ENCODE measurements around the gene COL18A1.

Gene COL18A1

DNA sequence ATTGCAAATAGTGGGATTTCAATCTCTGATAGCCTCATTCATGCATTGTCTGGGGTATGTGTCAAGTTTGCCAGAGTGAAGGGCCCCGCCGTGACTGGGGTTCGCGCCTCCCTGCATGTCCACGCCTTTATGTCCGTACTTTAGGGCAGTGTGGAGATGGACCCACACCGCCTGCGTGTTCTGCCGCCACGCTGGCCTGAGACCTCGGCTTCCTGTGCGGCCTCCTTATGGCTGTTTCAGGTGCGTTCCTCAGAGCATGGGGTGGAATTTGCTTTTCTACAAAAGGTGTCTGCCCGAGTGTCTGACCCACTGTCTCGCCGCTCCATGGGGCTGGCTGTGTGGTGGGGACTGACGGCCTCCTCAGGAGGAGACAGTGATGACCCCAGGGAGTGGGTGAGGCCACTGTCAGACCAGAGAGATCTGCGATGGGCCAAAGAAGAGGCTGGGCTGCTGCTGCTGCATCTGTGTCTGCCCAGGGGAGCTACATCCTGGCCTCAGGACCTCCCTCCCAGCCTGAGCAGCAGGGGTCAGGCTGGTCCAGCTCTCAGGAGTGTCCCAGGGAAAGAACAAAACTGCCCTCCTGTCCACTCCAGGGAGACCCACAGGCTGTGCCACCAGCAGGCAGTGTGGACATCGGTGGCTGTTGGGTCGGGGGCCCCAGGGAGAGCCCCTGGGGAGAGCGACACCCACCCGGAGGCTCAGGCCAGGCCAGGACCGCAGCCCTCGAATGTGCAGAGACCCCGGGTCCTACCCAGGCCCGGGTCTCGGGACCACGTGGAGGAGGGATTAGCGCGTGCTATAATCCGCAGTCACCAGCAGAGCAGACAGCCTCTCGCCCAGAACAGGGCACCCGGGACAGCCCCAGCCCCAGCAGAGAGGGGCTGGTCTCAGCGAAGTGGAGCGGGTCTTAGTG, 147.1 kb downstream of the COL18A1 start:
- 89% methylated on average over 35 of the region's 35 CpGs for WGBS
- Histone ChIP-seq H3K9me3 (ENCODE audit: insufficient read depth, low read depth, low read length) (no peaks in the 10 kb centered on the region), H3K4me3 (ENCODE audit: low read length) (no peak overlapping the region), H3K9ac (ENCODE audit: low read depth, low read length) (no peak overlapping the region), H3K27ac (ENCODE audit: low read depth, low read length) (no peak overlapping the region), H3K27me3 (ENCODE audit: insufficient read depth, low read length) (no peaks in the 10 kb centered on the region), H3K36me3 (ENCODE audit: insufficient read depth, low read length) (no peaks in the 10 kb centered on the region), H3K4me1 (ENCODE audit: insufficient read depth, low read length) (peaks cover 7% of the 10 kb centered on the region)

DNA sequence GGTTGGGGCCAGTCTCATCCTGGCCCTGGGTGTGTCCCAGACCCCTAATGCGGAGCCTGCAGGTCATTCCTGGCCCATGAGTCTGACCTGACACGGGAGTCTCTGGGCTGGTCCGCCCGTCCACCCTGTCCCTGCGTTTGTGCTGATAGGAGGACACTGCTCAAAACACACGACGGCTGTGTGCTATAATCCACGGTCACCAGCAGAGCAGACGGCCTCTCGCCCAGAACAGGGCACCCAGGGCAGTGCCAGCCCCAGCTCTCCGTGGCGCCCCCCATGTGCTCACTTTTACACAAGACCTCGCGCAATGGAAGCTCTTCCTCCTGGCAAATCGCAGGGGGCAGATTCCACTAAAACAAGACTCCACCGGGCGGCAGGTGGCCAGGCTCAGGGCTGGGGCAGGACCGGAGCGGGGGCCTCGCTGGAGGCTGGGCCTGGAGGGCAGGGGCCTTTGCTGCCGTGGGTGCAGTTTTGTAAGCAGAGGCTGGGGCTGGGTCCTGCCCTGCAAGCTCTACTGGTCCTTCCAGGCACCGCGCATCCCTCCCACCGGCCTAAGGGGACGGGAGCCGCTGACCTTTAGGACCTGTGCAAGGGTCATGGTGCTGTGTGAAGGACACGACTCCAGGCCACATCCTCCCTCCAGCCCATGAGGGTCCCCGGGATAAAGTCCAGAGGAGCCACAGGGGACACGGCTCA, 147.9 kb downstream of the COL18A1 start:
- no peak overlapping the region for H3K4me3 ChIP-seq (ENCODE audit: low read length)
- peaks cover 3% of the 10 kb centered on the region; the same call in 1 of the 2 replicates for H3K27me3 ChIP-seq (ENCODE audit: insufficient read depth, low read length)
- no peak overlapping the region for H3K27ac ChIP-seq (ENCODE audit: low read depth, low read length)
- H3K36me3 ChIP-seq (ENCODE audit: insufficient read depth, low read length), result no peaks in the 10 kb centered on the region
- H3K9ac ChIP-seq (ENCODE audit: low read depth, low read length), result no peak overlapping the region
- H3K9me3 ChIP-seq (ENCODE audit: insufficient read depth, low read depth, low read length), result no peaks in the 10 kb centered on the region
- WGBS, result 92% methylated on average over 29 of the region's 29 CpGs
- peaks cover 7% of the 10 kb centered on the region for H3K4me1 ChIP-seq (ENCODE audit: insufficient read depth, low read length)

DNA sequence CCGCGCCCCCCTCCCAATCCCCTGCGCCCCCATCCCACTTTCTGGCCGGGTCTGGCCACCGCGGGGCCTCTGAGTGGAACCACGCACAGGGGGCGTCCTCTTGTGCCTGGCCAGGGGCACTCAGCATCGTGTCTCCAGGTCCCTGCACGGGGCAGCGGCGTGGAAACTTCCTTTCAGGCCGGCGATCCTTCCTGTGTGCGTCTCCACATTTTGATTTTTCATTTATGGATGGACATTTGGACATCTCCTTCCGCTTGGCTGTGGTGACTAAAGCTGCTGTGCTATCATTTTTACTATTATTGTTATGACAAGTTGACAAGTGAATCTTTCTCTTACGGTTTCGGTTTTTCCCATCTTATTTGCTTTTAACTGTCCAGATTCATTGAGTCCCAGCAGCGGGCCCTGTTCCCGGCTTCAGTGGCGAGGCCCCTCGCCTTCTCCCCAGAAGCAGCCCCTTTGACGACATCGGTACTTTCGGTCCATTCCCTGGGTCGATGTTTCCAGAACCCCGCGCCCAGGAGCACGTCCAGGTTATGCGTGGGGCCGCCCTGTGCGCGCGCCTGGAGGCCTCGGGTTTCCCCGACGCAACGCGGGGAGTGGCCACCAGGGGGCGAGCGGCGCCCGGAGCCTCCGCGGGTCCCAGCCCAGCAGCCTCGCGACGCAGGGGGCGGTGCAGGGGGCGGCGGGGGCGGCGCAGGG, 149.7 kb downstream of the COL18A1 start:
- peak overlapping the region; percentile 39; the same call in 1 of the 2 replicates for H3K9ac ChIP-seq (ENCODE audit: low read depth, low read length)
- H3K4me3 ChIP-seq (ENCODE audit: low read length), result peak overlapping the region; percentile 53
- H3K9me3 ChIP-seq (ENCODE audit: insufficient read depth, low read depth, low read length), result no peaks in the 10 kb centered on the region
- H3K4me1 ChIP-seq (ENCODE audit: insufficient read depth, low read length), result peaks cover 7% of the 10 kb centered on the region
- H3K27ac ChIP-seq (ENCODE audit: low read depth, low read length), result no peak overlapping the region
- no peaks in the 10 kb centered on the region for H3K36me3 ChIP-seq (ENCODE audit: insufficient read depth, low read length)
- peaks cover 5% of the 10 kb centered on the region; the same call in 1 of the 2 replicates for H3K27me3 ChIP-seq (ENCODE audit: insufficient read depth, low read length)
- WGBS, result 5% methylated on average over 52 of the region's 53 CpGs

DNA sequence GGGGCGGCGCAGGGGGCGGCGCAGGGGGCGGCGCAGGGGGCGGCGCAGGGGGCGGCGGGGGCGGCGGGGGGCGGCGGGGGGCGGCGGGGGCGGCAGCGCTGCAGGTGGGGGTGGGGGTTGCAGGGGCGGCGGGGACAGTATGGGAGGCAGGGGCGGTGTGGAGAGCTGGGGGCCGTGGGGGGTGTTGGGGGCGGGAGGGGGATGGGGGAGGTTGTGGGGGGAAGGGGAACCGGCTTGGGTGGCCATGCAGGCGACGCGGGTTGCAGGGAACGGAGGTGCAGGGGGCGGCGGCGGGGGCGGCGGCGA, 150.2 kb downstream of the COL18A1 start:
- Histone ChIP-seq H3K9ac (ENCODE audit: low read depth, low read length) (no peak overlapping the region), H3K4me3 (ENCODE audit: low read length) (no peak overlapping the region), H3K27me3 (ENCODE audit: insufficient read depth, low read length) (peaks cover 5% of the 10 kb centered on the region; the same call in 1 of the 2 replicates), H3K27ac (ENCODE audit: low read depth, low read length) (no peak overlapping the region; the same call in 1 of the 2 replicates), H3K9me3 (ENCODE audit: insufficient read depth, low read depth, low read length) (no peaks in the 10 kb centered on the region), H3K36me3 (ENCODE audit: insufficient read depth, low read length) (no peaks in the 10 kb centered on the region), H3K4me1 (ENCODE audit: insufficient read depth, low read length) (peaks cover 7% of the 10 kb centered on the region)
- WGBS, result under 1% methylated on average over 11 of the region's 34 CpGs

DNA sequence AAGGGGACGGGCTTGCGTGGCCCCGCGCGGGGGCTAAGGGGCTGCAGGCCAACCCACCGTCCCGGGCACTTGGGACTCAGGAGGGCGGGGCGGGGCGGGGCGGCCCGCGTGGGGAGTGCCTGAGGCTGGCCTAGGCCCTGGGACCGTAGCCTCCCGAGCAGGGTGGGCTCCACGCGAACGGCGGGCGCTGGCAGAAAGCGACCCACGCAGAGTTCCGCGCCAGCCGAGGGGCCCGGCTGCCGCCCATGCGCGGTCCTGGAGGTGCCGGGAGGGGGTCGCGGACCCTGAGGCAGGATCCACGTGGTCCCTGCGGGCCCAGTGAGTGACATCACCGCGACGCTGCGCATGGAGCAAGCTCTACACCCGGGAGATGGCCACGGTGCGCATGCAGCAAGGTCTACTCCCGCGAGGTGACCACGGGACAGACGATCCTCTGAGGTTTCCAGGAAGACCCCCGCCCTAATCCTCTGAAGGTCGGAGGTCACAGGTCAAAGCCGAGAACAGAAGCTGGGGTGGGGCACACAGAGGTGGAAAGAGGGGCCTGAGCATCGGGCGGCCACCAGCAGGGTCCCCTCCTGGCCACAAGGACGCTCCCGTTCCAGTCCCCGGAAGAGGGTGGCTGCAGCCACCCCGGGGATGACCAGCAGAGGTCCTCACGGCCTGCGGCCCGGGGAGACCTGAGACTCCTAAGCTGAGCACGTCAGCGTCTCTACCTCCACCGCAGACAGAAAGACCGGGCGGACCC, 150.8 kb downstream of the COL18A1 start:
- peaks cover 7% of the 10 kb centered on the region for H3K4me1 ChIP-seq (ENCODE audit: insufficient read depth, low read length)
- peaks cover 5% of the 10 kb centered on the region; the same call in 1 of the 2 replicates for H3K27me3 ChIP-seq (ENCODE audit: insufficient read depth, low read length)
- H3K9me3 ChIP-seq (ENCODE audit: insufficient read depth, low read depth, low read length), result no peaks in the 10 kb centered on the region
- H3K9ac ChIP-seq (ENCODE audit: low read depth, low read length), result peak overlapping the region; percentile 51
- WGBS, result 2% methylated on average over 62 of the region's 62 CpGs
- H3K27ac ChIP-seq (ENCODE audit: low read depth, low read length), result peak overlapping the region; percentile 31; the same call in 1 of the 2 replicates
- peak overlapping the region; percentile 55 for H3K4me3 ChIP-seq (ENCODE audit: low read length)
- H3K36me3 ChIP-seq (ENCODE audit: insufficient read depth, low read length), result no peaks in the 10 kb centered on the region

DNA sequence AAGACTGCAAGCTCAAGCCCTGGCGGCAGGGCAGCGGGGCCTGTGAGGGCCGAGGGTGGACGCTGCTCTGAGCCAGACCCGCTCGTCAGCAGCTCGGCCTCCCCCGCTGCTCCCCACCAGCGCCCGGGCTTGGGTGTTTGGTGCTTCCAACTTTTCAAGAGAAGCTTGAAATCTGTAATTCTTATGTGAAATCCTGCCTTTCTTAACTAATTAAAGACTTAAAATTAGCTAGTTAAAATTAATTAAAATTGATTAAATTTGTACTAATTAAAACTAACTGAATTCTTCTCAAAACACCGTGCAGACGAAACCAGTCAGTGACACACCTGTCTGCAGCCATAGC, 151.3 kb downstream of the COL18A1 start:
- Histone ChIP-seq H3K27ac (ENCODE audit: low read depth, low read length) (no peak overlapping the region), H3K27me3 (ENCODE audit: insufficient read depth, low read length) (peaks cover 5% of the 10 kb centered on the region; the same call in 1 of the 2 replicates), H3K36me3 (ENCODE audit: insufficient read depth, low read length) (no peaks in the 10 kb centered on the region), H3K4me1 (ENCODE audit: insufficient read depth, low read length) (peaks cover 3% of the 10 kb centered on the region), H3K9me3 (ENCODE audit: insufficient read depth, low read depth, low read length) (no peaks in the 10 kb centered on the region), H3K4me3 (ENCODE audit: low read length) (no peak overlapping the region), H3K9ac (ENCODE audit: low read depth, low read length) (no peak overlapping the region)
- WGBS, result 24% methylated on average over 12 of the region's 12 CpGs

DNA sequence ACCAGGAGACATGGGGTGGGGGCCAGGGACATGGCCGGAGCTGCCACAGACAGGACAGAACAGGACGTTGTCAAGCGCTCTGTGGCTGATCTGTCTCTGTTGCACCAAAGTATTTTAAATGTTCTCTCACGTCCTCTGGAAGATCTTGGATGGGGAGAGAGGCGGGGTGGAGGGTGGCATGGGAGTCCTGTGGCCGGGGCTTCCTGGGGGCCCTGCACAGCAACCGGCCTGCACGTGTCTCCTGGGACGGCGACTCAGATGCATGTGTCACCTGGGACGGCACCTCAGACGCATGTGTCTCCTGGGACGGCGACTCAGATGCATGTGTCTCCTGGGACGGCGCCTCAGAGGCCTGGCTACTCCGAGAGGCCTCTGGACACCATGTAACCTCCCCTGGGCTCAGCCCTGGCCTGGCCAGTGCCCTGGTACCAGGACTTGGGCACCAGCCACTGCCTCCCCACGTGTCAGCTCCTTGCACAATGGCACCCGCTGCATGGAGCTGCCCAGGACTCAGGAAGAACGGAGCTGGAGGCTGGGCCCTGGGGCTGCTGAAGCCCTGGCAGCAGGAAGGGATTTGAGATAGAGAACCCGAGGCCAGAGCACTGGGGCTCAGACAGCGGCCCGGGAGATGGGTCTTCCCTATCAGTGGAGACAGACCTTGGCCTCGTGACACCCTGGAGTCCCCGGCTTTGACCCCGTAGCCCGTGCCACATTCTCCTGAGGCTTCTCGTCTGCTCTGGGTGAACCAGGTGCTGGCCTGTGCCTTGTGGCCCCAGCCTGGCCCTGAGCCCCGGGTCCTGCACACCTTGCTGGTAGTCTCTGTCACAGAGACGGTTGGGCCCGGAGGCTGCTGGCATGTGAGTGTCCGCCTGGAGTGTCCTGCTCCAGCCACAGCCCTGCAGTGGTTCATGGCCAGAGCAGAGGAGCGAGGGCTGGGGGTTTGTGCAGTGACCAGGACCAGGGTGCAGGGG, 152.0 kb downstream of the COL18A1 start:
- Histone ChIP-seq H3K9ac (ENCODE audit: low read depth, low read length) (no peak overlapping the region), H3K4me1 (ENCODE audit: insufficient read depth, low read length) (no peaks in the 10 kb centered on the region; the same call in 1 of the 2 replicates), H3K9me3 (ENCODE audit: insufficient read depth, low read depth, low read length) (no peaks in the 10 kb centered on the region), H3K36me3 (ENCODE audit: insufficient read depth, low read length) (no peaks in the 10 kb centered on the region), H3K27ac (ENCODE audit: low read depth, low read length) (no peak overlapping the region), H3K4me3 (ENCODE audit: low read length) (no peak overlapping the region), H3K27me3 (ENCODE audit: insufficient read depth, low read length) (peaks cover 5% of the 10 kb centered on the region; the same call in 1 of the 2 replicates)
- 92% methylated on average over 33 of the region's 33 CpGs for WGBS

DNA sequence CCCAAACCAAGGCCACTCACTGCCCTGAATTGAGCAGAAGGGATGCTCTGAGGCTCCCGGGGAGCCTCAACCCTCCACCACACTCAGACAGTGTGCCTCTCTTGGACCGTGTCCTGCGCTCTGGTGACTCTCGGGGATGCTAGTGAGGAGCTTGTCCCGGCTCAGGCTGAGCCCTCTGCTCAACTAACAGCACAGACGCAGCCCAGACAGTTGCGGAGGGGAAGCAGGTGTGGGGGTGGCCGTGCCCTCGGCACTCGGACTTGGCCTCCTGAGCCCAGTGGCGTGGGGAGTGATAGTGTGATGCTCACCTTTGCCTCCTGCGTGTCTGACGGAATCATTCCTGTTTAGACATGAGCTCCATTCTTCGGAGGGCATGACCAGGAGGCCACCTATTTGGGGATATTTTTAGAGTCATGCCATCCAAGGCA, 152.7 kb downstream of the COL18A1 start:
- Histone ChIP-seq H3K4me3 (ENCODE audit: low read length) (no peak overlapping the region), H3K27ac (ENCODE audit: low read depth, low read length) (no peak overlapping the region), H3K9me3 (ENCODE audit: insufficient read depth, low read depth, low read length) (no peaks in the 10 kb centered on the region), H3K4me1 (ENCODE audit: insufficient read depth, low read length) (no peaks in the 10 kb centered on the region; the same call in 1 of the 2 replicates), H3K27me3 (ENCODE audit: insufficient read depth, low read length) (peaks cover 5% of the 10 kb centered on the region; the same call in 1 of the 2 replicates), H3K36me3 (ENCODE audit: insufficient read depth, low read length) (no peaks in the 10 kb centered on the region), H3K9ac (ENCODE audit: low read depth, low read length) (no peak overlapping the region)
- 95% methylated on average over 14 of the region's 14 CpGs for WGBS

DNA sequence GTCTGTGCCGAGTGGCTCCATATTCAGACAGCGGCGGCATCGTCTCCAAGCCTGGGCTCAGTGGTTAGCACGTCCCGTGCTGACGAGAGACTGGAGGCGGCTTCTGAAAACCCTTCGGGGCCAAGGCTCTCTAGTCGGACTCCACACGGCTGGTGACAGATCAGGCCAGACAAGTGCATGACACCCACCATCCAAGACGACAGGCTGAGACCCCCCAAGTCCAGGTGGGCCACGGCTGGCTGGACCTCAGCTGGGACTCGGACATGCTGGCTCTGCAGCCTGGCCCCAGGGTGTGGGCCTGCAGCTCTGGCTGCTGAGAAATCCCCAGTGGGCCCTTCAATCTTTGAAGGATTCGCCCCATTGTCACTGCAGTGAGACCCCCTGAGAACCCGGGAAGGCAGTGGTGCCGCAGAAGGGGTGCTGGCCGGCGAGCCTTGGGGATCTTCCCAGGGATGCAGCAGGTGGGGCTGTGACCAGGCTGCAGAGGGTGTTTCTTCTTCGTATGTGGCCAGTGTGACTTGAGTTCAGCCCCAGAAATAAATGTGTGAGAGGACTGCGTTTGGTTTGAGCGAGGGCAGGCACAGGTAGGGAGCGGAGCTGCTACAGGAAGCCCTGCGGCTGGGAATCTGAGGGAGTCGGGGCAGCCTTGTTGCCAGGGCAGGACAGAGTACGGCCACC, 153.2 kb downstream of the COL18A1 start:
- Histone ChIP-seq H3K27ac (ENCODE audit: low read depth, low read length) (no peak overlapping the region), H3K9ac (ENCODE audit: low read depth, low read length) (no peak overlapping the region), H3K9me3 (ENCODE audit: insufficient read depth, low read depth, low read length) (no peaks in the 10 kb centered on the region), H3K27me3 (ENCODE audit: insufficient read depth, low read length) (peaks cover 5% of the 10 kb centered on the region; the same call in 1 of the 2 replicates), H3K4me3 (ENCODE audit: low read length) (no peak overlapping the region), H3K36me3 (ENCODE audit: insufficient read depth, low read length) (no peaks in the 10 kb centered on the region), H3K4me1 (ENCODE audit: insufficient read depth, low read length) (no peaks in the 10 kb centered on the region; the same call in 1 of the 2 replicates)
- WGBS, result 94% methylated on average over 26 of the region's 26 CpGs
